GM18858 (cell line): ENCODE results near the gene EXOC3L1.

Experiments
- ATAC-seq: cut with Tn5 transposase; IDR thresholded peaks from one replicate; pipeline ENCODE4 v1.9.1; 2021; ENCODE audit not compliant: unreplicated experiment

Gene EXOC3L1

GRCh38 chr16:67216612-67217490 is 26.9 kb upstream of the EXOC3L1 start:
- no peak for ATAC-seq

GRCh38 chr16:67215706-67216105 is 25.8 kb upstream of the EXOC3L1 start:
- ATAC-seq: no peak

- no peak for ATAC-seq
Measured at GRCh38 chr16:67213197-67214019, 23.5 kb upstream of the EXOC3L1 start.

GRCh38 chr16:67212766-67213165 is 22.8 kb upstream of the EXOC3L1 start:
- no peak for ATAC-seq

- no peak for ATAC-seq
Measured at GRCh38 chr16:67211674-67212073, 21.7 kb upstream of the EXOC3L1 start.

GRCh38 chr16:67210069-67210937 is 20.4 kb upstream of the EXOC3L1 start:
- ATAC-seq: no peak

- ATAC-seq: no peak
Measured at GRCh38 chr16:67209565-67209964, 19.6 kb upstream of the EXOC3L1 start.

GRCh38 chr16:67208154-67208896 is 18.4 kb upstream of the EXOC3L1 start:
- no peak for ATAC-seq

- ATAC-seq: no peak
Measured at GRCh38 chr16:67207249-67208091, 17.5 kb upstream of the EXOC3L1 start.

- no peak for ATAC-seq
Measured at GRCh38 chr16:67206838-67207248, 16.9 kb upstream of the EXOC3L1 start.

GRCh38 chr16:67206129-67206837 is 16.3 kb upstream of the EXOC3L1 start:
- no peak for ATAC-seq

GRCh38 chr16:67204076-67204475 is 14.1 kb upstream of the EXOC3L1 start:
- ATAC-seq: no peak

GRCh38 chr16:67202956-67203493 is 13.1 kb upstream of the EXOC3L1 start:
- ATAC-seq: no peak

GRCh38 chr16:67202426-67202825 is 12.5 kb upstream of the EXOC3L1 start:
- ATAC-seq: no peak

GRCh38 chr16:67201411-67202345 is 11.7 kb upstream of the EXOC3L1 start:
- no peak for ATAC-seq

- ATAC-seq: no peak
Measured at GRCh38 chr16:67200491-67200890, 10.6 kb upstream of the EXOC3L1 start.

- no peak for ATAC-seq
Measured at GRCh38 chr16:67199808-67200198, 9.9 kb upstream of the EXOC3L1 start.
